ENCODE measurements around the gene NMU. TPM values are rescaled to one million over a fixed set of nuclear protein-coding genes. Genes with fewer than 3 reads are reported as not detected.

The NMU gene
- total and polyA plus RNA-seq, 2 experiments from 2014 or later: 40.2 to 96.3 TPM

DNA sequence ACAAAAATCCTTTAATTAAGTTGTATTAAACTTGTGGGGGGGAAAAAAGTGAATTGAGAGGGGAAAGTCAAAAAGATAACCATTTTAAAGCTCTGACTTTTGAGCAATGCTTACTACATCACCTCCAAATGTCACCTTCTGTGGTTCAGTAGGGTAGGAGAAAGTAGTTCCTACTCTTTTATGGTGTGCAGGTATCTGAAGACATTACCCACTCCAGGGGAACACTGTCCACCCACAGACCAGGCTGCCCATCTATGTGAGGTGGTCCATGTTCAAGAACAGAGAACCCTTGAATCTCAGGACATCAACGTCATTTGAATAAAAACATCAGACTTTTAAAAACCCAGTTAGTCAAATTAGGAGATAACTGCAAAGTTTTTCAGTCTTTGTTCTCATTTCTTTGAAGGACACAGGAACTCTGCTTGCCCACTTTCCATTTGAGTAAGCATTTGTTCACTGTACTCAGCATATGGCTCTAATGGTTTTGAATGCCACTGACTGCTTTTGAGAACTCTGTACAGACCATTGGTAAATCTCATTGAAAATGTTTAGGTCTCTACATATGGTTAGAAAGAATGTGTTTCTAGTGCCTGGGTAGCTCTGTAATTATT lies 18.4 kb downstream of the NMU start (continued):
- TF ChIP-seq, protein P1, sequence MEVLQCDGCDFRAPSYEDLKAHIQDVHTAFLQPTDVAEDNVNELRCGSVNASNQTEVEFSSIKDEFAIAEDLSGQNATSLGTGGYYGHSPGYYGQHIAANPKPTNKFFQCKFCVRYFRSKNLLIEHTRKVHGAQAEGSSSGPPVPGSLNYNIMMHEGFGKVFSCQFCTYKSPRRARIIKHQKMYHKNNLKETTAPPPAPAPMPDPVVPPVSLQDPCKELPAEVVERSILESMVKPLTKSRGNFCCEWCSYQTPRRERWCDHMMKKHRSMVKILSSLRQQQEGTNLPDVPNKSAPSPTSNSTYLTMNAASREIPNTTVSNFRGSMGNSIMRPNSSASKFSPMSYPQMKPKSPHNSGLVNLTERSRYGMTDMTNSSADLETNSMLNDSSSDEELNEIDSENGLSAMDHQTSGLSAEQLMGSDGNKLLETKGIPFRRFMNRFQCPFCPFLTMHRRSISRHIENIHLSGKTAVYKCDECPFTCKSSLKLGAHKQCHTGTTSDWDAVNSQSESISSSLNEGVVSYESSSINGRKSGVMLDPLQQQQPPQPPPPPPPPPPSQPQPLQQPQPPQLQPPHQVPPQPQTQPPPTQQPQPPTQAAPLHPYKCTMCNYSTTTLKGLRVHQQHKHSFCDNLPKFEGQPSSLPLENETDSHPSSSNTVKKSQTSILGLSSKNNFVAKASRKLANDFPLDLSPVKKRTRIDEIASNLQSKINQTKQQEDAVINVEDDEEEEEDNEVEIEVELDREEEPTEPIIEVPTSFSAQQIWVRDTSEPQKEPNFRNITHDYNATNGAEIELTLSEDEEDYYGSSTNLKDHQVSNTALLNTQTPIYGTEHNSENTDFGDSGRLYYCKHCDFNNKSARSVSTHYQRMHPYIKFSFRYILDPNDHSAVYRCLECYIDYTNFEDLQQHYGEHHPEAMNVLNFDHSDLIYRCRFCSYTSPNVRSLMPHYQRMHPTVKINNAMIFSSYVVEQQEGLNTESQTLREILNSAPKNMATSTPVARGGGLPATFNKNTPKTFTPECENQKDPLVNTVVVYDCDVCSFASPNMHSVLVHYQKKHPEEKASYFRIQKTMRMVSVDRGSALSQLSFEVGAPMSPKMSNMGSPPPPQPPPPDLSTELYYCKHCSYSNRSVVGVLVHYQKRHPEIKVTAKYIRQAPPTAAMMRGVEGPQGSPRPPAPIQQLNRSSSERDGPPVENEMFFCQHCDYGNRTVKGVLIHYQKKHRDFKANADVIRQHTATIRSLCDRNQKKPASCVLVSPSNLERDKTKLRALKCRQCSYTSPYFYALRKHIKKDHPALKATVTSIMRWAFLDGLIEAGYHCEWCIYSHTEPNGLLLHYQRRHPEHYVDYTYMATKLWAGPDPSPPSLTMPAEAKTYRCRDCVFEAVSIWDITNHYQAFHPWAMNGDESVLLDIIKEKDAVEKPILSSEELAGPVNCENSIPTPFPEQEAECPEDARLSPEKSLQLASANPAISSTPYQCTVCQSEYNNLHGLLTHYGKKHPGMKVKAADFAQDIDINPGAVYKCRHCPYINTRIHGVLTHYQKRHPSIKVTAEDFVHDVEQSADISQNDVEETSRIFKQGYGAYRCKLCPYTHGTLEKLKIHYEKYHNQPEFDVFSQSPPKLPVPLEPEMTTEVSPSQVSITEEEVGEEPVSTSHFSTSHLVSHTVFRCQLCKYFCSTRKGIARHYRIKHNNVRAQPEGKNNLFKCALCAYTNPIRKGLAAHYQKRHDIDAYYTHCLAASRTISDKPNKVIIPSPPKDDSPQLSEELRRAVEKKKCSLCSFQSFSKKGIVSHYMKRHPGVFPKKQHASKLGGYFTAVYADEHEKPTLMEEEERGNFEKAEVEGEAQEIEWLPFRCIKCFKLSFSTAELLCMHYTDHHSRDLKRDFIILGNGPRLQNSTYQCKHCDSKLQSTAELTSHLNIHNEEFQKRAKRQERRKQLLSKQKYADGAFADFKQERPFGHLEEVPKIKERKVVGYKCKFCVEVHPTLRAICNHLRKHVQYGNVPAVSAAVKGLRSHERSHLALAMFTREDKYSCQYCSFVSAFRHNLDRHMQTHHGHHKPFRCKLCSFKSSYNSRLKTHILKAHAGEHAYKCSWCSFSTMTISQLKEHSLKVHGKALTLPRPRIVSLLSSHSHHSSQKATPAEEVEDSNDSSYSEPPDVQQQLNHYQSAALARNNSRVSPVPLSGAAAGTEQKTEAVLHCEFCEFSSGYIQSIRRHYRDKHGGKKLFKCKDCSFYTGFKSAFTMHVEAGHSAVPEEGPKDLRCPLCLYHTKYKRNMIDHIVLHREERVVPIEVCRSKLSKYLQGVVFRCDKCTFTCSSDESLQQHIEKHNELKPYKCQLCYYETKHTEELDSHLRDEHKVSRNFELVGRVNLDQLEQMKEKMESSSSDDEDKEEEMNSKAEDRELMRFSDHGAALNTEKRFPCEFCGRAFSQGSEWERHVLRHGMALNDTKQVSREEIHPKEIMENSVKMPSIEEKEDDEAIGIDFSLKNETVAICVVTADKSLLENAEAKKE (CRISPR knock-in tag; IDR thresholded peaks at IDR 0.05): no peak
- TF ChIP-seq ZNF114 (CRISPR knock-in tag; IDR thresholded peaks at IDR 0.05) (no peak), ZNF331 (CRISPR knock-in tag; IDR thresholded peaks at IDR 0.05; ENCODE audit: low read depth) (no peak), EZH2phosphoT487 (IDR thresholded peaks at IDR 0.05; ENCODE audit: unreplicated experiment) (no peak), EZH2 (IDR thresholded peaks at IDR 0.05; ENCODE audit: low read depth, unreplicated experiment) (no peak), JUNB (IDR thresholded peaks at IDR 0.05; ENCODE audit: unreplicated experiment) (no peak)
- TF ChIP-seq, protein P2, sequence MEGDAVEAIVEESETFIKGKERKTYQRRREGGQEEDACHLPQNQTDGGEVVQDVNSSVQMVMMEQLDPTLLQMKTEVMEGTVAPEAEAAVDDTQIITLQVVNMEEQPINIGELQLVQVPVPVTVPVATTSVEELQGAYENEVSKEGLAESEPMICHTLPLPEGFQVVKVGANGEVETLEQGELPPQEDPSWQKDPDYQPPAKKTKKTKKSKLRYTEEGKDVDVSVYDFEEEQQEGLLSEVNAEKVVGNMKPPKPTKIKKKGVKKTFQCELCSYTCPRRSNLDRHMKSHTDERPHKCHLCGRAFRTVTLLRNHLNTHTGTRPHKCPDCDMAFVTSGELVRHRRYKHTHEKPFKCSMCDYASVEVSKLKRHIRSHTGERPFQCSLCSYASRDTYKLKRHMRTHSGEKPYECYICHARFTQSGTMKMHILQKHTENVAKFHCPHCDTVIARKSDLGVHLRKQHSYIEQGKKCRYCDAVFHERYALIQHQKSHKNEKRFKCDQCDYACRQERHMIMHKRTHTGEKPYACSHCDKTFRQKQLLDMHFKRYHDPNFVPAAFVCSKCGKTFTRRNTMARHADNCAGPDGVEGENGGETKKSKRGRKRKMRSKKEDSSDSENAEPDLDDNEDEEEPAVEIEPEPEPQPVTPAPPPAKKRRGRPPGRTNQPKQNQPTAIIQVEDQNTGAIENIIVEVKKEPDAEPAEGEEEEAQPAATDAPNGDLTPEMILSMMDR (conservative IDR thresholded peaks at IDR 0.05; ENCODE audit: low read depth in 2 of 2): no peak

DNA sequence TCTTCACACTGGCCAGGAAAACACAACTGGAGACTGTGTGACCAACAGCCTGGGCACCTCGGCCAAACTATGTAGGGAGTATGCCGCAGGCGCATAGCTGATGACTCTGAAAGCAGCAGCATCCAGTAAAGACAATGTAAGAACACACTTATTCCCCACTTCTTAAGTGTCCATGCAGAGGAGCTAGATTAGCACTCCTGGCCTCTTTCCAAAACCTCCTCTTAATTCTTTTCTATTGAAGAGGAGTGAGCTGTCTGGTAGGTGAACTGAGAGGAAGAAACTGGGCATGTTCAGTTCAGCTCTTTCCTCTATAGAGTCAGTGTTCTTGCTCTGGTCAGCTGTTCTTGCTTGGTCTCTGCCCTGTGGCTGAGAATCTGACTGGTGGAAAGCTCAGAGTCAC lies 21.1 kb downstream of the NMU start:
- Mint-ChIP-seq H3K36me3 (ENCODE audit: low read depth) (peaks cover 9% of the 10 kb centered on the region), H3K9me3 (no peaks in the 10 kb centered on the region; the same call in 2 of the 3 replicates), H3K4me3 (no peak overlapping the region), H3K4me1 (peaks cover 10% of the 10 kb centered on the region), H3K27me3 (ENCODE audit: insufficient read depth, low read depth, poor library complexity) (peaks cover 4% of the 10 kb centered on the region), H3K27ac (no peak overlapping the region)
- DNase-seq (ENCODE audit: low spot score) (no peak), ATAC-seq (no peak)
- H2AFZ ChIP-seq: no peak overlapping the region
- TF ChIP-seq NANOG (IDR thresholded peaks at IDR 0.05; ENCODE audit: borderline replicate concordance): no peak
- H3K79me2 ChIP-seq (replicated peaks; ENCODE audit: insufficient read depth): peaks cover 7% of the 10 kb centered on the region
- H4K20me1 ChIP-seq (replicated peaks; ENCODE audit: insufficient read depth): no peaks in the 10 kb centered on the region
- H3K4me1 ChIP-seq (ENCODE audit: insufficient read depth): peaks cover 8% of the 10 kb centered on the region
- H3F3A ChIP-seq (replicated peaks; ENCODE audit: low read depth): no peaks in the 10 kb centered on the region
- H3K9me2 ChIP-seq (ENCODE audit: insufficient read depth): no peaks in the 10 kb centered on the region
- no peak overlapping the region for H3K27ac ChIP-seq (ENCODE audit: low read depth)
- H3K36me3 ChIP-seq (ENCODE audit: insufficient read depth): no peaks in the 10 kb centered on the region
- H3K4me3 ChIP-seq: no peak overlapping the region
- H3K4me2 ChIP-seq: no peak overlapping the region
- H3K27me3 ChIP-seq (ENCODE audit: insufficient read depth): no peaks in the 10 kb centered on the region

All from GM23338 (cell line).